Measurements from ENCODE around the gene TNIK. TPM values are rescaled to one million over a fixed set of nuclear protein-coding genes. Genes with fewer than 3 reads are reported as not detected.

TNIK gene
- total RNA-seq, 1 donor from 2014 or later: 3.0 TPM

DNA sequence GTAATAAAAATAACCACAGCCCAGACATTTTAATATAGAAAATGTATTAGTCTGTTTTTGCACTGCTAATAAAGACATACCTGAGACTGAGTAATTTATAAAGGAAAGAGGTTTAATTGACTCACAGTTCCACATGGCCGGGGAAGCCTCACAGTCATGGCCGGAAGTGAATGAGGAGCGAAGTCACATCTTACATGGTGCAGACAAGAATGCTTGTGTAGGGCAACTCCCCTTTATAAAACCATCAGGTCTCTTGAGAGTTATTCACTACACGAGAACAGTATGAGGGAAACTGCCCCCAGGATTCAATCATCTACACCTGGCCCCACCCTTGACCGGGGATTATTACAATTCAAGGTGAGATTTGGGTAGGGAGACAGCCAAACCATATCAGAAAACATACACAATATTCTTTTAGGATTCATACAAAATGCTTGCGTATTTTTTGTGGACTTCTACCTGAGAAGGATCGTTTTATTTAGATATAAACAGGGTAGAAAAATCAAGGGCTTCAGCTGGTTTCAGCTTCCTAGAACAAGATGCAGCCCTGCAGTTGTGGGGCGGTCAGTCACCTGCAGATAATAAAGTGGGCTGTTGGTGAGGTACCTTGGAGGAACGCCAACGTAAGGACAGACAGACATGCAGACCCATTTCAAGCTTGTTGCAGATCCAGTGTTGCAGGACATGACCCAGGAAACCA, 101.9 kb downstream of the TNIK start:
- ATAC-seq: no peak

DNA sequence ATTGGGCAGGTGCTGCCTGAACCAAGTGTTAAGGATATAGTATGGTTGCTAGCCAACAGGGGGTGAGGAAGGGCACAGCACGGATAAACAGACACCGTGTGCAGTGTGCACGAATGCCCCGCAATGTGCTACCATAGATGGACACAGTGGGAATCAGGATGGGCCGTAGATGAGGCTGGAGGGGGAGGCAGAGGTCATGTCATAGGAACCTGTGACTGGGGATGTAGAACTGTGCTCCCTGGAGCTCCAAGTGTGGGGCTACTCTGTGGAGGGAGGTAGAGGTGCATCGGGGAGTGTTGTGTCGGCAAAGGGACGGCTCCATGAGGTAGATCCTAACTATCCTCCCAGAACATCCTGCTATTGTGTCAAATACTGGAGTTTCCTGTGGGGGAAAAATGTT, 102.5 kb downstream of the TNIK start:
- no peak for ATAC-seq

DNA sequence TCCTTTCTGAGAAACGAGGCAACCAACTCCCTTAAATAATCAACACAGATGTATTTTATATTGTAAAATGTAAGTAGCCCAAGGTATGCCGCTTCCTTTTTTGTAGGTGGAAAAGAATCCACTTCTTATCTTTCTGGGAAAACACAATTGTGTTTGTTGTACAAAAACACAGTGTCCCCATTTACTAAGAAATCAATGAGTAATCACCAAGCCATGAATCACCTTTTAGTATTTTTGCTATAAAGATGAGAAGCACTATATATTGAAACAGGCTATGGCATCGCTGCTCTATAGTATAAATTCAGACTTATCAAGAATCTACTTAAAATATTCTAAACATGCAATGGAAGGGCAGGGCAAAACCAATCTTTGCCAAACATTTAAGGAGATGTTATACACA, 104.0 kb downstream of the TNIK start:
- ATAC-seq: no peak

DNA sequence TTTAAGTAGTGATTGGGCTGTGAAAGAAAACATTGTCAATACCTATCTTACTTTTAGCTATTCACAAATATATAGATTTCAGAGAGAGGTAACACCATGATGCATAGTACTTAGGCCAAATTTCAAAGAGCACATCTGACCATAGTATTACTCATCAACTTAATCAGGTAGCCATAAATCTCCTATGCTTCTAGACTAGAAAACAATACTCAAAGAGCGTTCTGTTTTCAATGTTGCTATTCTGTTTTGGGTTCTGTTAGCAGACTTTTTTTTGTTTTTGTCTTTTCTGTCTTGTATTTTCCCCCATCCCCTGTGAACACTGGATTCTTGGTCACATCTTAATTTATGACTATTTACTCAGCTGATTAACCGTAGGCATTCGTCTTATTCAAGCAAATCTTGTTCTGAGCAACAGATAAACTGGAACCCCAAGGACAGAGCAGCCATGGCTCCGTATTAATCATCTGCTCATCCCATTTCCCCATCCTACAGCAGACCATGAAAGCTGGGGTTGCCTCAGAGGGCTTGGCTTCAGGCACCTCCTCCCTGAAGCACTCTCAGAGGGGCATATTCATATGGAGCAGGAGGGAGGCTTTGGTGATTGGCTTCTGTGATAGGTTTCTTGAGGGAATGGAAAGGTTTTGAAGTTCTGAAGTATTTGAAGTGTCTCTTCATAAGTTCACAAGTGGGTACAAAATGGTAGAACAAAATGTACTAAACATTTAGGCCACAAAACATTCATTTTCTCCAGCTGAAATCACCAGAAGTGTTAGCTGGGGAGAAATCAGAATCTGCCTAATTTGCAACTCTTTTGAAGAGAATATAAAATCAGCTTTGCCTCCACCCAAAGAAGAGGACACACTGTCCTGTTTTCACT, 105.3 kb downstream of the TNIK start:
- peak; percentile 66 for ATAC-seq

DNA sequence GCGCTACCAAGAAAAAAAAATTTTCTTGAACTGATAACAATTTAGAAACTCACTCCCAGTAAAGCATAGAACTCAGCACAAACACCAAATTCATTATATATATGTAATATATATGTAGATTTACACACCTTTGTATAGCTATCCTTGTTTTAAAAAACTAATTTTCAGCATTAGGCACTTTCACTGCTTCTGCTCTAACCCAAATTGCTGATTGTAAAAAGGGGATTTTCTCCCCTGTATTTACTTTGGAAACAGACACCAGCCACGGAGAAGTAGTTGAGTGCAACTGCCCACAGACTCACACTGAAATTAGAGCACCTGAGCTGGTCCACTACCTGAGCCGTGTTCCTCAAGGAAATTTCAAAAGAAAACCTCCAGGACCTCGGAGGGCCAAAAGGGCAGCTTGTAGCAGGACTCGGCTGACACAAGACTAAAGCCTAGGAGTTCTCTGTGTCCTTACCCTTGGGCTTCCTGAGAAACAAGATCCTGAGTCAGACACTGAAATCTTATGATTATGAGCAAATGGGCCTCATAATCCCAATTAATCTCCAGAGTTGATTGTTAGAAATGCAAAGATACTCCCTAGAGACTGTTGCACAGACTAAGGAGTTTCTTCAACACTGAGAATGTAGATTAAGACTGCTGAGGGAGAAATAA, 106.0 kb downstream of the TNIK start:
- peak; percentile 86 for ATAC-seq

DNA sequence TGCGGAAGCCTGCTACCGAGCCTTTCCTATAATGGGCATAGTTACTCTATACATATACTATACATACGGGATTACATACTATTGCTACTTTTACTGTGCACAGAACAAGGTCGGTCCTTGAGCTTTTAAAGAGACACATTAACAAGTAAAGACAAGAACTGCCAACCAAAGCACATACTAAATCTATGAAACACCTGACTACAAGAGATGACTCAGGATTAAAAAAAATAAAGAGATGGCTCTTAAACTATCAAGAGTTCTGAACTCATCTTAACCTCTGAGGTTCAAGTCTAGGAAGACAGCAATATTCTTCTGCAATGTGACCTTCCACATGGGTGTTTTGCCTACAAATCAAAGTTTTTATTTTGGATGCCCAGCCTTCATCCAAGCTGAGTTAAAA, 106.8 kb downstream of the TNIK start:
- ATAC-seq: peak; percentile 87

DNA sequence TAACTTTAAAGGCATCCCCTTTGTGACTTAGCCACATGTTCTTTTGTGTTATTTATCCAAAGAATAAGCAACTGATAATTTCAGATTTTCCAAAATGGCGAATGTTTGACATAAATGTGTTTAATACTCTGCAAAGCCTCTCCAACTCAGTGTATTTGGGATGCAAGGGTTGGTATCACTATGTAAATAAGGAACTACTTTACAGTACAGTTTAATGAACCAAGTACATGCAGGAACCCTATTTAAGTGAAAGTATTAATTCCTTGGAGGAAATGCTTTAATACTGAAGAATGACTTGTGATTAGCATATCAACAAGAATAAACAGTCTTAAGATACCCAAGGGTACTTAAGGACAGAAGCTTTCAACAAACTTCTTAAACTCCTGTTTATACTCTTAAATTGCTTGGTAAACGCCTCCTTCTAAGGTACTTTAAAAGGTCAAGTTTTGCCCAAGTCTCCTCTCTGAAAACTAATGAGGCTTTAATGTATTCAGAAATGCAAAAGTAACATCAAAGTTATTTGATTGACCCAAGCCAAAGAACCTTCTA, 107.7 kb downstream of the TNIK start:
- no peak for ATAC-seq

DNA sequence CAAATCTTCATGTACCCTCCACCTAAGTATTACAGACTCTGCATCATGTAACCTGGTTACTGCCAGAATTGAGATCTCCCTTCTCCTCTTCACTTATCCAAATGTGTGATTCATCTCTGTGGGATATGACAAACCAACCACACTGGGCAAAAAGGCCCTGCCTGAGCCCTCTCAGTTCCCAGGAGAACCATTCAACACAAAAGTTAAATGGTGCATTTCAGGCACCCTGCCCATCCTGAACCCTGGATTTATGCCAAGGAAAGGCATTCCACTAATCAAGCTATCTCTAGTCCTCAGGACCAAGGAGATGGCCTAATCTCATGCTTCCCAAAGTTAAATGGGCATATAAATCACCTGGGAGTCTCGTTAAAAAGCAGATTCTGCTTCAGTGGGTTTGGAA, 108.5 kb downstream of the TNIK start:
- peak; percentile 30 for ATAC-seq

DNA sequence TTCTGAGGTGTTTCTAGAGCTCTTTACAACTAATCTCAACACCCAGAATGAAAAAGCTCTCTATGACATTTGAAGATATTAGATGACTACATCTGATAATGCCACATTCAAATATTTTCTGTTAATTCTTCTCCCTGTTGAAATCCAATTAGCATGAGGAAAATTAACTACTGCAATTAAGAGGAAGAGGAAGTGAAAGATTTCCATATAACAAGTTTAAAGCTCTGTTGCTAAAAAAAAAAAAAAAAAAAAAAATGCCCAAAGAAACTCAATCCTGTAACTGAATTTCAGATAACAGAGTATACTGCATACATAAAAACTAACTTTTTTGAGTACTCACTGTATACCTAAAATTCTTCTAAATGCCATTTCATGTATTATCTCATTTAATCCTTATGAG, 109.8 kb downstream of the TNIK start:
- ATAC-seq: no peak

DNA sequence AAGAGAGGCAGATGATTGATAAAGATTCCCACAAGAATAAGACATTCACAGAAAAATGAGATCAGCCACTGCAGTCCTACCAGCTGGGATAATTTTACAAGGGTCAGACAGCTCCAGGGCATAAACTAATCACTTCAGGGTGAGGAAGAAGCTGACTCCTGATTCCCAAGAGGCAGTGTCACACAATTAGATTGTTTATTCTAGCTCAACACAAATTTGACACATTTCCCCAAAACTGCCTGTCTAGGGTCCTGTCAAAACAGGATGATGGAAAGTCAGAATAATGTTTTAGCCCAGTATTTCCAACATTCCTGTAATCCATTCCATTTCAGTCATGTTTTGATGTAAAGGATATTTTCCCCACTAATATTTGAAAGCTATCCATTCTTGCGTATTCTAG, 110.8 kb downstream of the TNIK start:
- ATAC-seq: no peak

DNA sequence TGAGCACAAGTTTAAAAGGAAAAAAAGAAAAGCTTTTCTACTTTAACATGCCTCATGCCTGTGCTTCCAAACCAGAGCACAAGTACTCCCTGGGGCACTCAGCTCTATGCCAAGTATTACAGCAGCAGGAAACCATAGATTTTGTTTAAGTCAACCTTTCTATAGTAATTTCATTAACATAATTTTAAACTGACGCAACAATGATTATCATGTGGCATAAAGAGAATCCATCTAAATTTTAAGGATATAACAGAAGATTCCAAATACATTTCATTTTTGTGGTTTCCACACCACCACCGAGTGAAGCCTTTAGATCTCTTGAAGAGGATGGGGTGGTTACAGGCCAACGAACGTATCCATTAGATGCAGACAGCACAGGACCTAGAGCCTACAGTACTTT, 112.1 kb downstream of the TNIK start:
- ATAC-seq: peak; percentile 55

DNA sequence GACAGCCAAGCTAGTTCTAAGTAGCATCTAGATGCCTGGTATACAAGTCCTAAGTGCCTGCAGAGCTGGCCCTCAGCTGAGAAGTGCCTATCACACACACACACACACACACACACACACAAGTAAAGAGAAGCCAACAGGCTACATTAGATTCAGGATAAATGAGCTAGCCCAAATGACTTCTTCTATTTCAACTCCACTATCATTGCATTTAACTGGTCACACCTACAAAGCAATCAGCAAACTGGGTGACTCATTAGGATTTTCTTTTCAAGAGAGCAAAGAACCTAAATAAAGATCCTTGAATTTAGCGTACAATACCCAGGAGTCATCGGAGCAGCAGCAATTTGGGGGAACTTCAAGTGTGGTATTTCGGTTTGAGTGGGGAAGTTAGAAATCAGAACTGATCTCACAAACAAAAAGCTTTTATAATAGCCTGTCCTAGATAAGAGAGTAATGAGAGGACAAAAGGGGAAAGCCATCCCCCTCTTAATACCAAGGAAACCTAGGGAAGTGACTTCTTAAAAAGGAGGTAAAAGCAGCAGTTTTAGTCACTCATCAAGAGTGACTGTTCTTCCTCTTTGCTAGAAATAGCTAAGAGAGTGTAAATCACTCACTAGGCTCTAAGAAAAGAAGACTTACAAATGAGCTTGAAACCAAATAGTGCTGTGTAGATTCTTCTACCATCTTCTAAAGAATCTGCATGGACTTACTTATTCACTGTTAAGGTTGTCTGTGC, 112.7 kb downstream of the TNIK start:
- ATAC-seq: peak; percentile 64

DNA sequence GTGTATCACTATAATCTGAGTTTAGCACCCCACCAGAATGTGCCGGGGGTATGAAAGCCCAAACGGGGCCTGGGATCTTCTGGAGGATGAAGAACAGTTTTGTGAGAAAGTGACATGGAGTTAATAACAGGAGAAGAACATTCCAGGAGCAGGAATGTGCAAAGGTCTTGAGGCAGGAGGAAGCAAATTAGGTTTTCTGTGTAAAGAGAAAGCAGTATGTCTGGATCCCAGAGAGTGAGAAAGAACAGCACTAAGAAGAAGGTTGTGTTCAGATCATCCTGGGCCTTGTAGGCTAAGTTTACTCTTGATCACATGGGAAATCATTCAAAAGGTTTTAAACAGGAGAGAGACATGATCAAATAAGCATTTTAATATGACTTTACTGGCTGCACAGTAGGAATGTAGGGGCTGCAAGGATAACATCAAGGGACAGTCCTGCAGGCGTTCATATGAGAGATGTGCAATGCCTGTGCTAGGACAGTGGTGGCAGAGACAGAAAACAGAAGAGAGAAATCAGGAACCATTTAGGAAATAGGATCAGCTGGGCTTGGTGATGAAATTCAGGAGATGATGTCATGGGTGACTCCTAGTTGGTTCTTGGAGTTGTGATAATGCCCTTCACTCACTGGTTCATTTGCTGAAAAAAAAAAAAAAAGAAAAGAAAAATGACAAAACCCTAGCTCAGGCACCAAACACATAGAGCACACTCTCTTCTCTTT, 113.5 kb downstream of the TNIK start:
- peak; percentile 44 for ATAC-seq

DNA sequence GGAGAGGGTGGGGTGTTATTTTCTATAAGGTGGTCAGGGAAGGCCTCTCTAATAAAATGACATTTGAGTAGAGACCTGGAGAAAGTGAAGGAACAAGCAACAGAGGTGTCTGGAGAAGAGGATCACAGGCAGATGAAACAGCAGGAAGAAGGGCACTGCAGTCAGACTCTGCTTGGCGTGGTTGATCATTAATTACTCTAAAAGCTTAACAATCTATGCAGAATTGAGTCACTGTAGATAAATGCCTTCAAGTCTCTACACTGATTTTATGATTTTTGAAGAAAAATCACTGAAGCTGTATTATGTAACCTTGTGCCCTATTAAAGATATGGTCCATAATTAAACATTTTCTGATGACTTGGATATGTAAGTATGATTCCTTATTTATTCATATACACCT, 114.2 kb downstream of the TNIK start:
- no peak for ATAC-seq

DNA sequence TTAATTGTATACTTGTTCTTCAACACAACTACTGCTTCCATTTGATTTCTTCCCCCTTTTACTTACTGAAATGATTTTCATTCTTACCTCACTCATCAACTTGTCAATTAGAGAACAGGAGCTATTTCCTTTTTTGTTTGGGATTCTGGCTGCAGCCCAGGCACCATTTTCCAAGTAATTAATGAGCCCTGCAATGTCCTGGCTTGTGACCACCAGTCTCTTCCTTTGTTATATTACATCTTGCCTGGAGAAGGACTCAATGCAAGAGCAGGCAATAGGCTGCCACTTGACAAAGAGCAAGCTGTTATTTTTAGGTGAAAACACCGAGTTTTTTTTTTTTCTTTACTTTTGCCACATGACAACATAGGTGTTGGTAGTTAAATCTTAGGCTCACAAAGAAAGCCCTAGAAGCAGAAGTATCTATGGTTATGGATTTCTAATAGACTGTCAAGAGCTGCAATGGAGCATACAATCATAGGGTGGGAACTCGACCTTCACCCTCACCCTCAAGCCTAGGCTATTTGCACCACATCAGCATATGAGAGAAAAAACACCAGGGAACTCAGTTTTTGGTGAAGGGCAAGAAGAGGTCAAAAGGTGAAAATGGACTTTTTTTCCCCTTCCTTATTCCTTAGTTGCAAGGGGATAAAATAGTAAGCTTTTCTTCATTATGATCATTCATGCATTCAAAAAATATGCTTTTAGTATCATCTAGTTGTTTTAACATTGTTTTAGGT, 114.9 kb downstream of the TNIK start:
- ATAC-seq: no peak

DNA sequence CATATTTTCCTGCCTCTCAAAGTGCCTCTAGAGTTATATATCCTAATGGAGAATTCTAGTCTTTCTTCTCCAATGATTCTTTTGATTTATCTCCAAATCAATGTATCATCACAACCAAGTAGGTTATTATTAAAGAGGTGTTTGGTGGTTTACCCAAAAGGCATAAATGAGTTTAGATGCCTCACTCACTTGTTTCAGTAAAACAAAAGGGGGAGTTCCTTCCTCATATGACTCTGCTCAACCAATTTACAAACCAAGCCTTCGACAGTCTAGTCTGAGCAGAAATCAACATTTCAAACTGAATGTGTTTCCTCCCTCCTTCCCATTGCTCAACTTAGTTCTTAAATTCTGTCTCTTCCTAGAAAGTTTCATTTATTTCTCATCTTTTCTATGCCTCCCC, 116.5 kb downstream of the TNIK start:
- ATAC-seq: no peak

DNA sequence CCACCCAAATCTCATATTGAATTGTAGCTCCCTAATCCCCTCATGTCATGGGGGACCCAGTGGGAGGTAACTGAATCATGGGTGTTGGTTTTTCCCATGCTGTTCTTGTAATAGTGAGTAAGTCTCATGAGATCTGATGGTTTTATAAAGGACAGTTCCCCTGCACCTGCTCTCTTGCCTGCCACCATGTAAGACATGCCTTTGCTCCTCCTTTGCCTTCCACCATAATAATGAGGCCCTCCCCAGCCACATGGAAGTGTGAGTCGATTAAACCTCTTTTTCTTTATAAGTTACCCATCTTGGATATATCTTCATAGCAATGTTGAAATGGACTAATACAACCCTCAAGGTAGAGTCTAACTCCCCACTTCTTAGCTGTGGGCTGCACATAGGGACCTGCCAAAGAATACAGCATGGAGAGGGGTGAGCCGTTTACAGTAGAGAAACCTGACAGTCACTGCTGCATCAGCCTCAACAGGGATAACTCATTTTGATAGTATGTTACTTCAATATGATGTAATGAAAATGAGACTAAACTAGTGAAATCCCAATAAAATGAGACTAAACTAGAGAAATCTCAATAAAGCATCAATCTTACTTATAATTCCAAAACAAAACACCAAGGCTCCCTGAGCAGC, 117.3 kb downstream of the TNIK start:
- no peak for ATAC-seq

DNA sequence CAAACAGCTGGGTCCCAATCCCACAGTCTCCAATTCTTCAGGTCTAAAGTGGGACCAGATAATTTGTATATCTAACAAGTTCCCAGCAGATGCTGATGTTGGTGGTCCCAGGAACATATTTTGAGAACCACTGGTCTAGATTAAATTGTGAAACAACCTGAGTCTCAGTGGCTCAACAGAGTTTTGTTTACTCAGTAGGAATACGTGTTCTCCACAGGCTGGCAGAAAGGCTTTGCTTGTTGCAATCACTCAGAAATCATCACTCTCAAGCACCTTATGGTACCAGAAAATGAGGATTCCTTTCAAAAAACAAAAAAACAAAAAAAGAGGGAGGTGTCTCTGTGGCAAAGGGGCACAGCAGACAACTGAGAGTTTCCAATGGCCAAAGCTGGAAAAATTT, 118.0 kb downstream of the TNIK start:
- ATAC-seq: no peak

DNA sequence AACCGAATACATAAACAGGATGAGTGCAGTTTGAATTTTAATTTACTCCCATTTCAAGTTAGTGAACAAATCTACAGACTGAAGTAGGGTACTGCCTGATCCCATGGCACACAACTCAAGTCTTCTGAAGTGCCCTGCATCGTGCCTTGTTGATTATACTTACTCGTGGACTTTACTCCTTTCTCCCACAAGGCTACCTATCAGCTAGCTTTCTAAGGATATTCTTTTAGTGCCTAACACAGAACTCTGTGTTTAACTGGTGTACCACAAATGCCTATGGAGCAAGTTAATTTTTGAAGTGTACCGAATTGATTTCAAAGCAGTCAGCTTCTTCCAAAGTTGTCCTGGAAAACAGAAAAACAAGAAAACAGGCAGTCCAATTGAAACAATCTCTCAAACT, 119.8 kb downstream of the TNIK start:
- no peak for ATAC-seq

DNA sequence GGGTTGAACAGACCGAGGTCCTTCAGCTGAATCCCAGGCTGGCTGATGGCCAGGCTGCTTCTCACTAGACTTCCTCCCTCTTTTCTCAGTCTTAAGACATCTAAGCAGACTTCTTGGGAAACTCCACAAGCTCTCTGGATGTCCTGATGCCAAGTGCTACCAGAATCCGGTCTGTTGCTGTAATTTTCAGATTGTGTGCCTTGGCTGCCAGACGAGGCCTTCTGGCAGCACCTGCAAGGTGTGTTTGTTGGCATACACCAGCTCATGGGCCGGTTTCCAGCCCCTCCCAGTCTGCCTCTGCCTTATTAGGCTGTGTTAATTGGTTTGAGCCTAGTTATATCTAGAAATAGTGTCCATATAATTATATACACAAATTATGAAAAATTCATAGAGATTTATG, 120.6 kb downstream of the TNIK start:
- peak; percentile 90 for ATAC-seq

DNA sequence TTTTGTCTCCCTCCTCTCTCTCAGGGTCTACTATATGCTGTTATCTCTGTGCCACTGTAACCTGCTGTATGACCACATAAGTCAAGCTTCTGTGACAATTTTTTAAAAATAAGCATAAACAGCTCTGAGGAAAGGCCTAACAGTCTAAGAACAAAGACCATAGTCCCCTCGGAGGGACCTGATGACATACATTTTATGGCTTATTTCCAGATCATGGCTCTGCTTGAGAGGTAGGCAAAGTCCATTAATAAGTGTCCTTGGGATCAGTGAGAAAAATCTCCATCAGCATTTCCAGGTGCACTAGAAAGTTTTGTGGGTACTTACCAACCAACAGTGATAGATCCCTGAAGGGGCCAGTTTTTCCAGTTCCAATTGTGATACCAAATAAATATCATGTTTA, 123.8 kb downstream of the TNIK start:
- no peak for ATAC-seq

Data from esophagus mucosa (tissue), 1 donor.